OCI-LY3 (cell line): ENCODE measurements around the gene CSF3R.
"Not testable (repeated sequence)": the region's sequence is repeated elsewhere in the genome, so short reads cannot be mapped to it uniquely, and the experiment has no call there.

ENCODE experiments used
- H2AFZ ChIP-seq: fragments of 200-600, 300-600 bp; shearing (Covaris generic); 2 replicates; pipeline ENCODE4 v1.6.0; 2014; ENCODE audit warnings: antibody characterized with exemption, low read depth, low read length
- H3K27ac ChIP-seq: fragments of 200-600, 300-600 bp; sonication (generic); 2 replicates; pipeline ENCODE4 v1.5.1; 2014; ENCODE audit warnings: mild to moderate bottlenecking, low read length, moderate library complexity, mixed read lengths
- H3K27me3 ChIP-seq: fragments of 200-600, 300-600 bp; sonication (generic); 2 replicates; pipeline ENCODE4 v1.6.1; 2014; ENCODE audit warnings: low read depth, low read length, mixed read lengths
- H3K36me3 ChIP-seq: fragments of 200-600, 300-600 bp; sonication (generic); replicated peaks from 2 replicates; pipeline ENCODE3; 2014; ENCODE audit warnings: low read depth, low read length, mixed read lengths
- H3K4me1 ChIP-seq: fragments of 300-600, 200-600 bp; sonication (generic); 2 replicates; pipeline ENCODE4 v1.6.1; 2014; ENCODE audit warnings: low read length, mixed read lengths
- H3K4me2 ChIP-seq: fragments of 200-600, 300-600 bp; sonication (generic); 2 replicates; pipeline ENCODE4 v1.6.1; 2014; ENCODE audit warnings: low read length, mixed read lengths
- H3K4me3 ChIP-seq: fragments of 300-600, 200-600 bp; sonication (generic); 2 replicates; pipeline ENCODE4 v1.5.1; 2014; ENCODE audit warnings: antibody characterized with exemption, mild to moderate bottlenecking, low read length, moderate library complexity
- H3K79me2 ChIP-seq: fragments of 300-600, 200-600 bp; shearing (Covaris generic); 2 replicates; pipeline ENCODE4 v1.6.1; 2014; ENCODE audit warnings: mild to moderate bottlenecking, low read length, mixed read lengths
- H3K9ac ChIP-seq: fragments of 300-600, 200-600 bp; shearing (Covaris generic); 2 replicates; pipeline ENCODE4 v1.6.0; 2014; ENCODE audit warnings: mild to moderate bottlenecking, low read length, moderate library complexity
- H3K9me3 ChIP-seq: fragments of 200-600, 300-600 bp; shearing (Covaris generic); 2 replicates; pipeline ENCODE4 v1.6.1; 2014; ENCODE audit warnings: low read length, mixed read lengths; ENCODE audit not compliant: insufficient read depth
- H4K20me1 ChIP-seq: fragments of 200-600, 300-600 bp; sonication (generic); 2 replicates; pipeline ENCODE4 v1.6.1; 2016; ENCODE audit warnings: low read length, mixed read lengths; ENCODE audit not compliant: insufficient read depth
- CTCF ChIP-seq: fragments of 200-600, 300-600 bp; sonication (generic); IDR thresholded peaks from 2 replicates; pipeline ENCODE4 v1.5.1; 2014; ENCODE audit warnings: antibody characterized with exemption, low read length, low read depth
- EZH2phosphoT487 ChIP-seq: fragments of 200-600 bp; shearing (Covaris generic); IDR thresholded peaks from 2 replicates; pipeline ENCODE4 v1.6.1; 2018; ENCODE audit warnings: antibody characterized with exemption, mixed run types, low read depth

Gene CSF3R

DNA sequence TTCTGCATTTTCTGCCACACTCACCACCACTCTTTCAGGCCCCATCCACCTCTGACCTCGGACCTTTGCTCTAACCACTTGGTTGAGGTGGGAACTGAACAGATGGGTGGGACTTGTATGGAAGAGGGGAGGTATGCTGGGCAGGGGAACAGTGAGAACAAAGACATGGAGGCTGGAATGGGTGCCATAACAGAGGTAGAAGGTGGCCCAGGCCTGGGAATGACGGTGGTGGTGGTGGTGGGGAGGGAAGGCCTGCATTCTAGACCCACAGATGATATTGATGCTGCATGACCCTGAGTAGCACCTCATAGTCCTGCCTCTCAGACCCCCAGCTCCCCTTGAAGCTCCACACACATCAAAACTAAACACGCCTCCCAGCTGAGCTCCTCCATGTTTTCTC, 5.2 kb upstream of the CSF3R start:
- Histone ChIP-seq H3K36me3 (no peaks in the 10 kb centered on the region), H3K4me2 (no peak overlapping the region), H3K4me3 (no peak overlapping the region), H2AFZ (no peak overlapping the region), H4K20me1 (no peaks in the 10 kb centered on the region), H3K4me1 (peaks cover 13% of the 10 kb centered on the region), H3K27ac (no peak overlapping the region), H3K9ac (no peak overlapping the region), H3K27me3 (no peaks in the 10 kb centered on the region), H3K79me2 (no peaks in the 10 kb centered on the region), H3K9me3 (no peaks in the 10 kb centered on the region)
- TF ChIP-seq CTCF (no peak), EZH2phosphoT487 (no peak)

DNA sequence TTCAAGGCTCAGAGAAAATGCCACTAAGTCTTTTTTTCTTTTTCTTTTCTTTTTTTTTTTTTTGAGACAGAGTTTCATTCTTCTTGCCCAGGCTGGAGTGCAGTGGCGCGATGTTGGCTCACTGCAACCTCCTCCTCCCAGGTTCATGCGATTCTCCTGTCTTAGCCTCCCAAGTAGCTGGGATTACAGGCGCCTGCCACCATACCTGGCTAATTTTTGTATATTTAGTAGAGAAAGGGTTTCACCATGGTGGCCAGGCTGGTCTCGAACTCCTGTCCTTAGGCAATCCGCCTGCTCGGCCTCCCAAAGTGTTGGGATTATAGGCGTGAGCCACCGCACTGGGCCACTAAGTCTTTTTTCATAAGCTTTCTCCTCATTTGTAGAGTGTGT, 4.6 kb upstream of the CSF3R start:
- peaks cover 13% of the 10 kb centered on the region for H3K4me1 ChIP-seq
- not testable (repeated sequence) for H3K79me2 ChIP-seq, H3K4me2 ChIP-seq, H3K9ac ChIP-seq, H4K20me1 ChIP-seq, H2AFZ ChIP-seq, H3K27ac ChIP-seq, H3K4me3 ChIP-seq, H3K36me3 ChIP-seq, H3K27me3 ChIP-seq, H3K9me3 ChIP-seq

DNA sequence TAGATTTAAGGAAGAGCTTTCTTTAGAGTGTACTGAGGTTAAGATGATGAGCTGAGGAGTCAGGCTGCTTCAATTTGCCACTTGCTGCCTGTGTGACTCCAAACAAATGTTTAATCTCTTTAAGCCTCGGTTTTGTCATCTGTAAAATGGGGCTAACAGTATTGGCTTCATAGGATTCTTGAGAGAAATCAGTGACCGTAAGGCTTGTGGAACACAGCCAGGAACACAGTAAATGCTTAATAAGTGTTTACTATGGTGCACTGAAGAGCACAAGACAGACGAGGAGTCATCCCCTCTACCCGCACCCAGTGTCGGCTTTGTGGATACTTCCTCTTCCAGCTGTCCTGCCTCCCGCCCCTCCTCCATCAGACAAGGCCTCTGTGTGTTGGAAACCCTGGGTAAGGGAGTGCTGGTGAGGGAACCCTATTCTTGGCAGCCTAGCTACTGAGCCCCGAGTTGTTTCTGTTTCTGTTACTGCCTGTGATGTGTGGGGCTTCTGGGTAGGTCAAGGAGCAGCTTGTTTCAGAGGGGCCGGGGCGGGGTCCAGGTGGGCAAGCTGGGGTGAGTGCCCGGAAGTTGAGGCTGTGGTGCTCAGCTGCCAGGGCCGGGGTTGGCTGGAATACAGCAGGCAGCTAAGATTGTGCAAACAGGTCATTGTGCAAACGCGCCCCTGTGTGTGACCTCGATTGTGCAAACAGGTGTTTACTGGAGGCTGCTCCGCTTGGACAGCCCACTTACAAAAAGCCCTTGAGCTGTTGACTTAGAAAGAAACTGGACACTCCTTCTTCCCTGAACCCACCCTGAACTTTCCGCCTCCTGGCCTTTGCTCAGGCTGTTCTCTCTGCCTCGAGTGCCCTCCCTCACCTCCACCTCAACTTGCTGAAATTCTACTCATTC, 4.0 kb upstream of the CSF3R start:
- H3K4me3 ChIP-seq = peak overlapping the region; percentile 54
- H3K9ac ChIP-seq = peak overlapping the region; percentile 39; the same call in 1 of the 2 replicates
- peak overlapping the region; percentile 37; the same call in 1 of the 2 replicates for H3K27ac ChIP-seq
- H3K4me2 ChIP-seq = peak overlapping the region; percentile 70
- peaks cover 13% of the 10 kb centered on the region for H3K4me1 ChIP-seq
- no peaks in the 10 kb centered on the region for H3K9me3 ChIP-seq
- no peaks in the 10 kb centered on the region for H3K27me3 ChIP-seq
- no peaks in the 10 kb centered on the region for H3K36me3 ChIP-seq
- peak overlapping the region; percentile 87 for H2AFZ ChIP-seq
- H4K20me1 ChIP-seq = no peaks in the 10 kb centered on the region
- no peak for TF ChIP-seq CTCF
- TF ChIP-seq EZH2phosphoT487 = no peak
- H3K79me2 ChIP-seq = no peaks in the 10 kb centered on the region

DNA sequence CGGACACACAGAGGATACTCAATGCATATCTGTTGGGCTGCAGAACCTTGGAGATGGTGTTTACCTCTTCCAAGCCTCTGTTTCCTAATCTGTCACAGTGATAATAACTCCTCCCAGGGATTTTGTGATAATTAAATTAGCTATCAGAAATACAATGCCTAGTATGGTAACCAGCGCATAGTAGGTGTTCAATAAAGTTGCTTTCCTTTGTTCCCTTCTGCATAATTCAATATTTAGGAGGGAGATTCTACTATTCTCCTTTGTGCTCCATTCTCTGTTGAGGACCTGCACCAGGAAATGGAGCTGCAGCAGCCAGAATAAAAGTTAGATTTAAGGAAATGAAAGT, 3.4 kb upstream of the CSF3R start:
- TF ChIP-seq CTCF (no peak), EZH2phosphoT487 (no peak)
- no peaks in the 10 kb centered on the region for H3K9me3 ChIP-seq

More for the DNA sequence above, 3.4 kb upstream of the CSF3R start:
- Histone ChIP-seq H3K9ac (0 out of 2 replicates have a peak overlapping the region, but pooled peaks have one; percentile 39), H3K27me3 (no peaks in the 10 kb centered on the region), H3K27ac (no peak overlapping the region), H3K79me2 (no peaks in the 10 kb centered on the region), H3K4me1 (peaks cover 13% of the 10 kb centered on the region), H2AFZ (no peak overlapping the region; the same call in 1 of the 2 replicates), H3K36me3 (no peaks in the 10 kb centered on the region), H4K20me1 (no peaks in the 10 kb centered on the region), H3K4me2 (peak overlapping the region; percentile 70), H3K4me3 (peak overlapping the region; percentile 54)
